ENCODE measurements around the gene TDRD3. TPM values are rescaled to one million over a fixed set of nuclear protein-coding genes. Genes with fewer than 3 reads are reported as not detected.

Gene TDRD3
- total RNA-seq, 1 experiment from 2014 or later = 17.3 TPM

DNA sequence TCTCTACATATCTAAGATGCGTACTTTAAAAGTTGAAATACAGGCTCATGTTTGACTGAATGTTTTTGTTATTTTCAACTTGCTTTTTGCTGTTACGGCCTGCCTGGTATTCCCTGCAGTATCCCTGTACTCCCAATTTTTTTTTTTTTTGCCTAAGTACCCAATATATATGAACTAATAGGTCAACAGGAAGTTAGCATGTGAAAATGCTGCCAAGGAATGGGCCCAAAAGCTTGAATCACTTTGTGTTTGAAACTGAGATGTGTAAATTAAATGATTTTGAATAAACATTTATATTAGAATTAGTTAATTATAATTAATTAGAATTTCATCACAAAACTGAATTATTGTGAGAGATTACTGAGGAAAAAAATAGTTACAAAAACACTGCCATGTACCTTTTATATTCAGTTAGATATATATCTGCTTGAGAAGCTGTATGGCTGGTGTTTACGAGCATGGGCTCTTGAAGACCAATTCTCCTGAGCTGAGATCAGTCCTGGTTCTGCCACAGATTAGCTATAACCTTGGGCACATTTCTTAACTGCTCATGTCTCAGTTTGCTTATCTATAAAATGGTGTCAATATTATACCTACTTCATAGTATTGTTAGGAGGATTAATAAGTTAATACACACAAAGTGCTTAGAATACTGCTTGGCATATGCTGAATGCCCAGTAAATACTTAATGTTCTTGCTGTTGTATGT, 16.0 kb downstream of the TDRD3 start:
- DNase-seq = no peak
- H3K4me3 ChIP-seq = no peak overlapping the region
- no peaks in the 10 kb centered on the region for H3K27me3 ChIP-seq (ENCODE audit: insufficient read depth, low read depth)
- H3K4me2 ChIP-seq = no peak overlapping the region
- no peaks in the 10 kb centered on the region; the same call in 1 of the 2 replicates for H3K79me2 ChIP-seq (ENCODE audit: low read depth)
- H3K9me3 ChIP-seq (ENCODE audit: insufficient read depth, low read depth) = no peaks in the 10 kb centered on the region
- no peaks in the 10 kb centered on the region for H3K9me2 ChIP-seq (ENCODE audit: insufficient read depth)
- POLR2A ChIA-PET (ENCODE audit: unreplicated experiment) = no interaction called here
- no peaks in the 10 kb centered on the region for H4K20me1 ChIP-seq (ENCODE audit: insufficient read depth)
- CTCF ChIA-PET = no interaction called here
- no peaks in the 10 kb centered on the region for H3F3A ChIP-seq (ENCODE audit: insufficient read depth, low read depth)
- no peaks in the 10 kb centered on the region for H3K4me1 ChIP-seq (replicated peaks; ENCODE audit: insufficient read depth)
- TF ChIP-seq CTCF (conservative IDR thresholded peaks at IDR 0.05) = no peak
- TF ChIP-seq EZH2 (IDR thresholded peaks at IDR 0.05; ENCODE audit: low read depth) = no peak
- intact Hi-C loops (cut with micrococcal nuclease; ENCODE audit: unreplicated experiment) = no loop called here
- no TSS peak for BruUV-seq (replicated peaks)
- H3K36me3 ChIP-seq (ENCODE audit: low read depth) = no peaks in the 10 kb centered on the region
- H2AFZ ChIP-seq = no peak overlapping the region
- H3K27ac ChIP-seq = no peak overlapping the region

DNA sequence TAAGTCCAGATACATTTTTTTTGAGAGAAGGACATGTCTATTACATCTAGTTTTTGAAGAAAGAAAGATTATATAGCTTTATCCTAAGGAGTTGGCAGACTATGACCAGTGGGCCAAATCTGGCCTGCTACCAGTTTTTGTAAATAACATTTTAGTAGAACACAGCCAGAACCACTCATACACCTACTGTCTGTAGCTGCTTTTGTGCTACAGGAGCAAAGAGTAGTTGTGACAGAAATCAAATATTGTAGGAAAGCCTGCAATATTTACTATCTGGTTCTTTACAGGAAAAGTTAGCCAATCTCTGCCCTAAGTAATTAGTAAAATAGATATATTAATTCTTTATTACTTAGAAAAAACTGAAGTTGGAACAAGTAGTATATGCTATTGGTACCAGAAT, 17.2 kb downstream of the TDRD3 start:
- no peak for DNase-seq
- H3K9me2 ChIP-seq (ENCODE audit: insufficient read depth) = no peaks in the 10 kb centered on the region
- no peak overlapping the region for H3K27ac ChIP-seq
- POLR2A ChIA-PET (ENCODE audit: unreplicated experiment) = no interaction called here
- BruUV-seq (replicated peaks) = no TSS peak
- H3K4me2 ChIP-seq = no peak overlapping the region
- H4K20me1 ChIP-seq (ENCODE audit: insufficient read depth) = no peaks in the 10 kb centered on the region
- no peak overlapping the region for H2AFZ ChIP-seq
- no peaks in the 10 kb centered on the region; the same call in 1 of the 2 replicates for H3K79me2 ChIP-seq (ENCODE audit: low read depth)
- H3K4me1 ChIP-seq (replicated peaks; ENCODE audit: insufficient read depth) = no peaks in the 10 kb centered on the region
- H3F3A ChIP-seq (ENCODE audit: insufficient read depth, low read depth) = no peaks in the 10 kb centered on the region
- CTCF ChIA-PET = no interaction called here
- no peaks in the 10 kb centered on the region for H3K36me3 ChIP-seq (ENCODE audit: low read depth)
- no peaks in the 10 kb centered on the region for H3K27me3 ChIP-seq (ENCODE audit: insufficient read depth, low read depth)
- H3K9me3 ChIP-seq (ENCODE audit: insufficient read depth, low read depth) = no peaks in the 10 kb centered on the region
- no peak overlapping the region for H3K4me3 ChIP-seq
- intact Hi-C loops (cut with micrococcal nuclease; ENCODE audit: unreplicated experiment) = no loop called here
- TF ChIP-seq CTCF (conservative IDR thresholded peaks at IDR 0.05) (no peak), EZH2 (IDR thresholded peaks at IDR 0.05; ENCODE audit: low read depth) (no peak)

DNA sequence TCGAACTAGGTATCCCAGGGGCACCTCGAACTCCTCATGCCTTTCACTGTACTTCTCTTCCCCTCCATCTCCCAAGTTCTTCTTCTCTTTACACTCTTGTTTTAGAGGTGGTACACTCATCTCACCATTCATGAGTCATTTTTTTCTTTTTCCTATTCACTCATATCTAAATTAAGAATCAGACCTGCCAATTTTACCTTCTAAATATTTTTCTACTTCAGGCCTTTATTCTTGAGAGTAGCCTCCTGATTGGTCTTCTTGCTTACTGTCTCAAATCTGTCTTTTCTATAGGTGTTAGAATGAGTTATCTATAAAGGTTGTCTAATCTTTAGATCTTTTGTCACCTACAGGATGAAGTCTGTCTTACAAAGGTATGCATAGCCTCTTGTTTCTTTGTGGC, 20.7 kb downstream of the TDRD3 start:
- no peaks in the 10 kb centered on the region for H3K27me3 ChIP-seq (ENCODE audit: insufficient read depth, low read depth)
- H3K36me3 ChIP-seq (ENCODE audit: low read depth) = no peaks in the 10 kb centered on the region
- H3K79me2 ChIP-seq (ENCODE audit: low read depth) = no peaks in the 10 kb centered on the region; the same call in 1 of the 2 replicates
- no peaks in the 10 kb centered on the region for H3K9me2 ChIP-seq (ENCODE audit: insufficient read depth)
- intact Hi-C loops (cut with micrococcal nuclease; ENCODE audit: unreplicated experiment) = no loop called here
- no peaks in the 10 kb centered on the region for H3F3A ChIP-seq (ENCODE audit: insufficient read depth, low read depth)
- H3K27ac ChIP-seq = no peak overlapping the region
- DNase-seq = no peak
- no peak overlapping the region for H3K4me3 ChIP-seq
- no peaks in the 10 kb centered on the region for H4K20me1 ChIP-seq (ENCODE audit: insufficient read depth)
- BruUV-seq (replicated peaks) = no TSS peak
- no peaks in the 10 kb centered on the region for H3K4me1 ChIP-seq (replicated peaks; ENCODE audit: insufficient read depth)
- no peak overlapping the region for H3K4me2 ChIP-seq
- TF ChIP-seq CTCF (conservative IDR thresholded peaks at IDR 0.05) (no peak), EZH2 (IDR thresholded peaks at IDR 0.05; ENCODE audit: low read depth) (no peak)
- POLR2A ChIA-PET (ENCODE audit: unreplicated experiment) = no interaction called here
- H2AFZ ChIP-seq = no peak overlapping the region
- CTCF ChIA-PET = no interaction called here
- no peaks in the 10 kb centered on the region for H3K9me3 ChIP-seq (ENCODE audit: insufficient read depth, low read depth)
